WERI-Rb-1 (cell line): ENCODE data around the gene AFF3.

Experiments
- DNase-seq: peaks from one replicate; pipeline ENCODE4 v3.0.0-alpha.2; 2020
- H3K27ac ChIP-seq: fragments of 250-450 bp; sonication (Bioruptor Pico); 2 replicates; pipeline ENCODE4 v1.5.1; 2020; ENCODE audit warnings: mild to moderate bottlenecking, moderate library complexity
- H3K27me3 ChIP-seq: fragments of 250-450 bp; sonication (Bioruptor Pico); 2 replicates; pipeline ENCODE4 v1.5.1; 2021; ENCODE audit warnings: mild to moderate bottlenecking, low read depth, moderate library complexity; ENCODE audit not compliant: insufficient read depth, severe bottlenecking
- H3K36me3 ChIP-seq: fragments of 250-450 bp; sonication (Bioruptor Pico); 2 replicates; pipeline ENCODE4 v1.5.1; 2020; ENCODE audit warnings: mild to moderate bottlenecking, moderate library complexity
- H3K4me3 ChIP-seq: 2 replicates; pipeline ENCODE4 v1.5.1; 2011; ENCODE audit warnings: low read depth, mild to moderate bottlenecking, control low read depth, low read length
- H3K9me3 ChIP-seq: fragments of 250-450 bp; sonication (Bioruptor Pico); 2 replicates; pipeline ENCODE4 v1.5.1; 2021; ENCODE audit warnings: mild to moderate bottlenecking, moderate library complexity; ENCODE audit not compliant: severe bottlenecking
- CTCF ChIP-seq: IDR thresholded peaks from 2 replicates; pipeline ENCODE4 v1.5.1; 2011; ENCODE audit warnings: low read depth, mild to moderate bottlenecking, control low read depth, inconsistent platforms, low read length

The AFF3 gene

DNA sequence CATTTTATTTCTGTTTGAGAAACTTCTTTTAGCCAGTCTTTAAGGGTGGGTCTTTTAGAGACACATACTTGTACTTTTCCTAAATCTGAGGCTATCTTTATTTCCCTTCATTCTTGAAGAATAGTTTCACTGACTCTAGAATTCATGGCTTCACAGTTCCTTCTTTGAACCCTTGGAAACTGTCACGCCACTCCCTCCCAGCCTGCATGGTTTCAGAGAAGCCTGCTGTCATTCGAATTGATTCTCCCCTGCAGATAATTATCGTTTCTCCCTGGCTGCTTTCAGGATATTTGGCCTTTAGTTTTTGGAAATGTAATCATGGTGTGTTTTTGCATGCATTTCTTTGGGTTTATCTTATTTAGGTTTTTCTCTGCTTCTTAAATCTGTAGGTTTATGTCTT, 580.6 kb downstream of the AFF3 start:
- no peak for DNase-seq

DNA sequence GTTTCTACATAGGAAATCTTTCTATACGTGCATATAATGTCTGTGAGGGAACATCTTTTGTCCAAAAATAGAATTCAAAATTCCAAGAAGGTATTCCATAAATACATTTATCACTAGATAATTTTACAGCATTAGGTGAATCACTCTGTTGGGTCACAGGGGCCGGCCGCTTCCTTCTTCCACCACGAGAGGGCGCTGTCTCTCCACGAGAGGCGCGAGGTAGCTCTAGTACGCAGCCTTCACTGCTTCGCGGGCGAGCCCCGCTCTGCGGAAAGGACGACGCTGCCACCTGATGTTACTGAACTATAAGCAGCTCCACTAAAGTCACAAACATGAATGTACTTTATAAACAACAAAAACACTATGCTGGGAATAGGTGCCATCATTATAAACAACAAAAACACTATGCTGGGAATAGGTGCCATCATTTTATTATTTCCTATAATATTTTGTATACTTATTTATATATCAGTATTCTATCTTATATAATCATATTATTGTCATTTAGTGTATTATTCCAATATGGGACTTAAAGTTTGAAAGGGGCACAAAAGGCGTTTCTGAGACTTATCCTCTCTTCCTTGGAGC, 583.2 kb downstream of the AFF3 start:
- Histone ChIP-seq H3K9me3 (no peaks in the 10 kb centered on the region), H3K27me3 (peaks cover 9% of the 10 kb centered on the region), H3K4me3 (no peak overlapping the region), H3K36me3 (no peaks in the 10 kb centered on the region), H3K27ac (no peak overlapping the region)
- DNase-seq = peak; percentile 83
- TF ChIP-seq CTCF = peak; percentile 88

More for the DNA sequence above, 580.6 kb downstream of the AFF3 start:
- Histone ChIP-seq H3K27me3 (peaks cover 4% of the 10 kb centered on the region), H3K4me3 (no peak overlapping the region), H3K9me3 (no peaks in the 10 kb centered on the region), H3K36me3 (no peaks in the 10 kb centered on the region), H3K27ac (no peak overlapping the region)
- TF ChIP-seq CTCF = no peak

DNA sequence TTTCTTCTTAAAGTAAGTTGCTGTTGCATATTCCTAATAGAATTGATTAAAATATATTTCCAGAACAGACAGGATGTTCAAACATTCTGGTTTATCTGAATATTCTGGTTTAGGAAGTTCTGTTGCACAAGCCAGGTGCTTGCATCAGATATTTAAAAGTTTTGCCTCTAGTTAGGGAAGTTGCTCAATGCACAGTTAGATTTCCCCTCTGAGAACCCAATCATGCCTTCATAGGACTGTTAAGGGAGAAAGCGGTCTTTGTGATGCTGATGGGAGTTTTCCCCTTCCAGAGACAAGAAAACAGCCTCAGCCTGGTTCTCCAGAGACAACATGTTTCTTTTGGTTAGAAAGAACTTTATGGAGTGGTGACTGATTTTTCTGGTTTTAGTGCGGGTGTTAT, 587.0 kb downstream of the AFF3 start:
- H3K36me3 ChIP-seq = no peaks in the 10 kb centered on the region
- H3K4me3 ChIP-seq = no peak overlapping the region
- no peak for TF ChIP-seq CTCF
- H3K27me3 ChIP-seq = peaks cover 9% of the 10 kb centered on the region
- no peak overlapping the region for H3K27ac ChIP-seq
- no peaks in the 10 kb centered on the region for H3K9me3 ChIP-seq
- DNase-seq = no peak

- H3K27me3 ChIP-seq = peaks cover 9% of the 10 kb centered on the region
- DNase-seq = no peak
- H3K9me3 ChIP-seq = no peaks in the 10 kb centered on the region
- no peak overlapping the region for H3K27ac ChIP-seq
- no peak for TF ChIP-seq CTCF
- H3K36me3 ChIP-seq = no peaks in the 10 kb centered on the region
- no peak overlapping the region for H3K4me3 ChIP-seq
Measured at GRCh38 chr2:99554871-99555270, 587.5 kb downstream of the AFF3 start.

DNA sequence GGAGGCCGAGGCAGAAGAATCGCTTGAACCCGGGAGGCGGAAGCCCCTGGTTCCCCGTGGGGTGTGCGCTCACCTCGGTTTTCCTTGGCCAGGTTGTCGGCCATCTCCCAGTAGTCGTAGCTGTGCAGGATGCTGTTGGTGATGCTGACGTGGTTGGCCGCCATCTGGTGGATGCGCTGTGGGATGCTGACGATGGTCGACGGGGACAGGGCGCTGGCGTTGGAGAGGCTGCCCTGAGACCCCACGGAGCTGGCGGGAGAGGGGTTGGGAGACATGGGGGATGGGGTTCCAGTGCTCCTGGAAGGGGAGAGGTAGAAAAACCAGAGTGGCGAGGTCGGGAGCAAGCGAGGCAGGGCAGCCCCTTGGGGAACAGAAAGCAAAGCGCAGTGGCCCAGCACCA, 588.2 kb downstream of the AFF3 start:
- no peaks in the 10 kb centered on the region for H3K36me3 ChIP-seq
- peak; percentile 69 for TF ChIP-seq CTCF
- no peaks in the 10 kb centered on the region for H3K9me3 ChIP-seq
- H3K27ac ChIP-seq = no peak overlapping the region
- H3K27me3 ChIP-seq = peaks cover 5% of the 10 kb centered on the region
- DNase-seq = peak; percentile 48
- no peak overlapping the region for H3K4me3 ChIP-seq

GRCh38 chr2:99552529-99552928, 589.9 kb downstream of the AFF3 start:
- Histone ChIP-seq H3K9me3 (no peaks in the 10 kb centered on the region), H3K4me3 (no peak overlapping the region), H3K36me3 (no peaks in the 10 kb centered on the region), H3K27ac (no peak overlapping the region), H3K27me3 (peaks cover 5% of the 10 kb centered on the region)
- no peak for DNase-seq
- no peak for TF ChIP-seq CTCF
